ENCODE results near the gene EP400. TPM values are rescaled to one million over a fixed set of nuclear protein-coding genes. Genes with fewer than 3 reads are reported as not detected.

The EP400 gene
- total and polyA plus RNA-seq, 4 experiments from 2014 or later = 0.94 to 86.6 (median 43.8) TPM

DNA sequence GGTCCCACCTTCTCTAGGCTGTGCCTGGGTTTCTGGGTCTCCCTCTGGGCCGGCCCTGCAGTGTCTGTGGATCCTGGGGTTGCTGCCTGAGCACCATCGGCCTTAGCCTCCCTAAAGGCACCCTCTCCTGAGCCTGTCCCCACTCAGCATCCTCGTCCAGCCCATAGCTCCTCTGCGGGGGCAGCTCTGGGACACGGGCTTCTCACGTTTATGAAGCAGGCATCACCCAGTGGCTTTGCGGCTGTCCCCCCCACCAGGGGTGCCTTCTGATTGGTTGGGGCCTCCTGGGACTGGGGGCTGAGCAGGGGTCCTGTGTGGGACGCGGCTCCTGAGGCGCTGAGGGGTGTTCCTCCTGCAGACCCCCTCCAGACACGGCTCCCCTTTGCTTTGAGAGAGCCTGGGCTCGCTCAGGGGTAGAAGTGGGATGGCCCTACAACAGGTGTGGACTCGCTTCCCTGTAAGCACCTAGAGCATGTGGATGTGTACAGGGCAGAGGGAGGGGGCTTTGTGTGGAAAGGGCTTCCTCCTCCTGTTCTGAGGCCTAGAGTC lies 44.6 kb upstream of the EP400 start:
- H3K9me3 Mint-ChIP-seq = no peaks in the 10 kb centered on the region
- ChIA-PET POLR2A (ENCODE audit: partially characterized antibody) (interaction anchor here (0.6 kb wide), 1 partner anchor 69 kb away, joined by 3 read pairs; no protein-coding TSS in a partner anchor), CTCF (ENCODE audit: partially characterized antibody) (no interaction called here)
- Histone ChIP-seq H3K4me1 (ENCODE audit: insufficient read depth, low read length) (peaks cover 14% of the 10 kb centered on the region), H3K27me3 (ENCODE audit: insufficient read depth, low read length) (no peaks in the 10 kb centered on the region), H3K27ac (ENCODE audit: low read depth, low read length) (no peak overlapping the region), H3K9me3 (ENCODE audit: control insufficient read depth in 1 of 2, low read length in 2 of 2) (no peaks in the 10 kb centered on the region), H3K4me3 (ENCODE audit: low read length in 2 of 2) (no peak overlapping the region), H3K36me3 (ENCODE audit: insufficient read depth, low read length) (peaks cover 2% of the 10 kb centered on the region)
- no peaks in the 10 kb centered on the region for H3K27me3 Mint-ChIP-seq
- intact Hi-C loops (cut with micrococcal nuclease) = no loop called here
- DNase-seq = no peak
- H3K27ac Mint-ChIP-seq = peak overlapping the region in 2 of 7 donors; percentile 24 to 70
- peaks cover 0 to 4% of the 10 kb centered on the region in 2 donors for H3K36me3 Mint-ChIP-seq
- peaks cover 4 to 23% (median 10%) of the 10 kb centered on the region in 4 donors for H3K4me1 Mint-ChIP-seq
- H3K4me3 Mint-ChIP-seq = peak overlapping the region in 2 of 8 donors; percentile 12 to 63

DNA sequence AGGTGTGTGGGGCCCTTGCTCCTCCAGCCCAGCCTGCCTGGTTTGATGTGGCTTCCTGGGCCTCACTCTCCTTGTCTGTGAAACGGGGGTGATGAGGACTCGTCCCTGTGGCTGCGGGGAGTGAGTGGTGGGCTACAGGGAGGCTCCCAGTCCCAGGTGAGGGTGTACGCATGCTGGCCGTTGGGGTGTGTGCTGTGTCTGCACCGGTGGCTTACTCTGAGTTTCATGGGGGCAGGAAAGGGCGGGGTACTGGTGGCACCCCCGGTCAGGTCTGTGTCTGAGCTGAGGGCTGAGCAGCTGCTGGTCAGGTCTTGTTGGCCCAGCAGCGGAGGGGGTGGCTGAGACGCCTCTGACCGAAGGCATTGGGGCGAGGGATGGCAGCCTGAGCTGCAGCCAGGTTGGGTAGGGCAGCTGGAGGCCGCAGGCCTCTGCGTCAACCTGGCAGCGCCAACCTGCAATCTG lies 44.1 kb upstream of the EP400 start:
- no peak for DNase-seq
- Histone ChIP-seq H3K27me3 (ENCODE audit: insufficient read depth, low read length) (no peaks in the 10 kb centered on the region), H3K27ac (ENCODE audit: low read depth, low read length) (no peak overlapping the region), H3K36me3 (ENCODE audit: insufficient read depth, low read length) (peaks cover 7% of the 10 kb centered on the region), H3K4me3 (ENCODE audit: low read length in 2 of 2) (no peak overlapping the region), H3K9me3 (ENCODE audit: control insufficient read depth in 1 of 2, low read length in 2 of 2) (no peaks in the 10 kb centered on the region), H3K4me1 (ENCODE audit: insufficient read depth, low read length) (peaks cover 14% of the 10 kb centered on the region)
- POLR2A ChIA-PET (ENCODE audit: partially characterized antibody) = no interaction called here
- intact Hi-C loops (cut with micrococcal nuclease) = no loop called here
- Mint-ChIP-seq H3K36me3 (peaks cover 0 to 4% of the 10 kb centered on the region in 2 donors), H3K4me1 (peaks cover 4 to 21% (median 8%) of the 10 kb centered on the region in 4 donors), H3K27ac (peak overlapping the region in 3 of 7 donors; percentile 24 to 70 (median 48)), H3K9me3 (no peaks in the 10 kb centered on the region), H3K4me3 (peak overlapping the region in 3 of 8 donors; percentile 12 to 63 (median 15)), H3K27me3 (no peaks in the 10 kb centered on the region)
- CTCF ChIA-PET (ENCODE audit: partially characterized antibody) = no interaction called here

DNA sequence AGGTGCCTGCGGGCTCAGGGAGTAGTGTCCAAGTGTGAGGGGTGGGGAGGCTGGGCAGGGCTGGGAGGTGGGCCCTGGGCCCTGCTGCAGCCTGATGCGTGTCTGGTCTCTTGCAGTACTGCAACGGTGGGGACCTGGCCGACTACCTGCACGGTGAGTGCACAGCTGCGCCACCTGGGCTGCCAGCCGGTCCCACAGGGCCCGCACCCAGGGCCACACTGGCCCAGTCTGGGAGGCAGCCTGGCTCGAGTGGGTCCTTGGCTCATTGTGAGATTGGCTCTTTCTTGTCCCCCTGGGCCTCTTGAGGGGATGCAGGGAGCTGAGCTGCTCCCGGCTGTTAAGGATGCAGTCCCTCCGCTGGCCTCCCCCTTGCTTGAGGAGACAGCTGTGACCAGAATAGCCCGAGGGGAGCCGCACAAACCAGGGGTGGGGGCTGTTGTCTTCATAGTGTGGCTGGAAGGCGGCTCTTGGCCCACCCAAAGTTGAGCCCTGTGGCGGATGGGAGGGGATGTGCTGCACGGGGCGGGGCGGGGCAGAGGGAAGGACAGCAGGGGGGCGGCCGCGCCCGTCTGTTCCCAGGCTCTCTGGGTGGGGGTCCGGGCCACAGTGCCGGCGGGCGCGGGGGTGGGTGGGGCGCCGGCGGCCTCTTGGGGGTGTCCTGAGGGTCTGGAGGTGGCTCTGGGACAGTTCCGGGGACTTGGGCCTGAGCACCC lies 42.2 kb upstream of the EP400 start:
- CTCF ChIA-PET (ENCODE audit: partially characterized antibody) = no interaction called here
- Histone ChIP-seq H3K9me3 (ENCODE audit: control insufficient read depth in 1 of 2, low read length in 2 of 2) (no peaks in the 10 kb centered on the region), H3K4me1 (ENCODE audit: insufficient read depth, low read length) (peaks cover 14% of the 10 kb centered on the region), H3K36me3 (ENCODE audit: insufficient read depth, low read length) (peaks cover 21% of the 10 kb centered on the region), H3K27me3 (ENCODE audit: insufficient read depth, low read length) (no peaks in the 10 kb centered on the region), H3K27ac (ENCODE audit: low read depth, low read length) (no peak overlapping the region), H3K4me3 (ENCODE audit: low read length in 2 of 2) (no peak overlapping the region)
- H3K27me3 Mint-ChIP-seq = no peaks in the 10 kb centered on the region
- intact Hi-C loops (cut with micrococcal nuclease) = no loop called here
- no peak for DNase-seq
- peak overlapping the region in 1 of 7 donors; percentile 29 for H3K27ac Mint-ChIP-seq
- H3K4me3 Mint-ChIP-seq = no peak overlapping the region
- peaks cover 0 to 10% of the 10 kb centered on the region in 2 donors for H3K36me3 Mint-ChIP-seq
- POLR2A ChIA-PET (ENCODE audit: partially characterized antibody) = interaction anchor here (0.8 kb wide), 1 partner anchor 11 kb away, joined by 3 read pairs; no protein-coding TSS in a partner anchor
- H3K4me1 Mint-ChIP-seq = peaks cover 0 to 21% (median 7%) of the 10 kb centered on the region in 4 donors
- H3K9me3 Mint-ChIP-seq = no peaks in the 10 kb centered on the region

DNA sequence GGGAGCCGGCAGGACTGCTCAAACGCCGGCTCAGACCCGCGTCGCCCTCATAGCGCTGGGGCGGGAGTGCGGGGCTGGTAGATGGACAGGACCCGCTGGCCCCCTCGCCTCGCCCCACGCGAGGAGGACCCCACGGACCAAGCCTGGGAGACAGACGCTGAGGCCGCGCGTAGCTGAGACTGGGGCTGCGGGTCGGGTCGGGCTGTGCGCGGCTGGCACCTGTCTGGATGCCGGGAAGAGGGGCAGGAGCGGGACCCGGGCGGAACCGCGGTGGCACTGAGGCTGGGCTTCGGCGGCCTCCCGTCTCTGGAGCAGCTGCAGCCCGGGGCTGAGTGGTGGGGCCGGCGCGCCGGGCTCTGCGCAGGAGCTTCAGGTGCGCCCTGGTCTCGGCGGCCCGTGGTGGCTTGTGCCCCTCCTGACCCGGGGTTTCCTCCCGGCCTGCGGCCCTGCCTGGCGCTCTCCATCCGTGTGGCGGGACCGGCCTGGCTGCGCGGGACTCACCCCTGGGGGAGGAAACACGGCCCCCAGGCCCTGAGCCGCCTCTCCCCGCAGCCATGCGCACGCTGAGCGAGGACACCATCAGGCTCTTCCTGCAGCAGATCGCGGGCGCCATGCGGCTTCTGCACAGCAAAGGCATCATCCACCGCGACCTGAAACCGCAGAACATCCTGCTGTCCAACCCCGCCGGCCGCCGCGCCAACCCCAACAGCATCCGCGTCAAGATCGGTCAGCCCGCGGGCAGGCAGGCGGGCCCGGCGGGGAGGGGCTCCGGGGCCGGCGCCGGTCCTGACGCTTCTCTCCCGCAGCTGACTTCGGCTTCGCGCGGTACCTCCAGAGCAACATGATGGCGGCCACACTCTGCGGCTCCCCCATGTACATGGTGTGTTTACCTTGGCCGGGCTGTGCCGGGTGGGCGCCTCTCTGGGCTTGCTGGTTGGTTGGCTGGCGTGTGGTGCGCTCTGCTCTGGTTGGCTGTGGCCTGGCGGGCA lies 41.4 kb upstream of the EP400 start:
- Histone ChIP-seq H3K36me3 (ENCODE audit: insufficient read depth, low read length) (peaks cover 25% of the 10 kb centered on the region), H3K27ac (ENCODE audit: low read depth, low read length) (no peak overlapping the region), H3K4me1 (ENCODE audit: insufficient read depth, low read length) (peaks cover 14% of the 10 kb centered on the region), H3K27me3 (ENCODE audit: insufficient read depth, low read length) (no peaks in the 10 kb centered on the region), H3K4me3 (ENCODE audit: low read length in 2 of 2) (no peak overlapping the region), H3K9me3 (ENCODE audit: control insufficient read depth in 1 of 2, low read length in 2 of 2) (no peaks in the 10 kb centered on the region)
- DNase-seq = no peak
- H3K27me3 Mint-ChIP-seq = no peaks in the 10 kb centered on the region
- H3K36me3 Mint-ChIP-seq = peaks cover 0 to 10% of the 10 kb centered on the region in 2 donors
- intact Hi-C loops (cut with micrococcal nuclease) = no loop called here
- H3K9me3 Mint-ChIP-seq = no peaks in the 10 kb centered on the region
- ChIA-PET POLR2A (ENCODE audit: partially characterized antibody) (no interaction called here), CTCF (ENCODE audit: partially characterized antibody) (no interaction called here)
- H3K4me1 Mint-ChIP-seq = peaks cover 0 to 21% (median 7%) of the 10 kb centered on the region in 4 donors
- no peak overlapping the region for H3K27ac Mint-ChIP-seq
- no peak overlapping the region for H3K4me3 Mint-ChIP-seq

DNA sequence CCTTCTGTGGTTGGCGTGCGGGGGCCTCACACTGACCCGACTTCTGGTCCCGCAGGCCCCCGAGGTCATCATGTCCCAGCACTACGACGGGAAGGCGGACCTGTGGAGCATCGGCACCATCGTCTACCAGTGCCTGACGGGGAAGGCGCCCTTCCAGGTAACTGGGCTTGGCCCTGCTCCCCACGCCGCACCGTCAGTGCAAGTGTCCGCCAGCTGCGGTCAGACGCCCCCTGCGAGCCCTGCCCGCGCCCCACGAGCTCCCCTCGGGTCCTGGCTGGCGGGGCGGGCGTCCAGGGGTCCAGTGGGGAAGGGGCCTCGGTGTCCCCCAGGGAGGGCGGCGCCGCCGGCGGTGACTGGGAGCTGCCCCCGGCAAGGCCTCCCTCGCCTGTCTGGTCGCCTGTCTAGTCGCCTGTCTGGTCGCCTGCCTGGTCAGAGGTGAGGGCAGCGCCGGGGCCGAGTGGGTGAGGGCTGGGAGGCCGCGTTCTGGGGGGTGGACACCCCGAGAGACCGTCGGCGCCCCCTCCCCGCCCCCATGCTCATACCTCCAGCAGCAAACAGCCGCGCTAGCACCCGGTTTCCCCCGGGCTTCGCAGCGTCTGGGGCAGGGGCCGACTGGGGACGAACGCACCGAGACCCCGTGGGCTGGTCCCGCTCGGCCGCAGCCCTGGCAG lies 40.5 kb upstream of the EP400 start:
- peaks cover 14% of the 10 kb centered on the region for H3K4me1 ChIP-seq (ENCODE audit: insufficient read depth, low read length)
- Mint-ChIP-seq H3K27me3 (no peaks in the 10 kb centered on the region), H3K27ac (no peak overlapping the region), H3K4me1 (peaks cover 0 to 14% (median 4%) of the 10 kb centered on the region in 4 donors), H3K4me3 (no peak overlapping the region), H3K9me3 (no peaks in the 10 kb centered on the region), H3K36me3 (peaks cover 0 to 11% of the 10 kb centered on the region in 2 donors)
- POLR2A ChIA-PET (ENCODE audit: partially characterized antibody) = no interaction called here
- intact Hi-C loops (cut with micrococcal nuclease) = no loop called here
- no peaks in the 10 kb centered on the region for H3K9me3 ChIP-seq (ENCODE audit: control insufficient read depth in 1 of 2, low read length in 2 of 2)
- no peaks in the 10 kb centered on the region for H3K27me3 ChIP-seq (ENCODE audit: insufficient read depth, low read length)
- CTCF ChIA-PET (ENCODE audit: partially characterized antibody) = interaction anchor here (1.0 kb wide), 1 partner anchor 21 kb away, joined by 3 read pairs; no protein-coding TSS in a partner anchor
- no peak for DNase-seq
- H3K27ac ChIP-seq (ENCODE audit: low read depth, low read length) = no peak overlapping the region
- no peak overlapping the region for H3K4me3 ChIP-seq (ENCODE audit: low read length in 2 of 2)
- H3K36me3 ChIP-seq (ENCODE audit: insufficient read depth, low read length) = peaks cover 26% of the 10 kb centered on the region

DNA sequence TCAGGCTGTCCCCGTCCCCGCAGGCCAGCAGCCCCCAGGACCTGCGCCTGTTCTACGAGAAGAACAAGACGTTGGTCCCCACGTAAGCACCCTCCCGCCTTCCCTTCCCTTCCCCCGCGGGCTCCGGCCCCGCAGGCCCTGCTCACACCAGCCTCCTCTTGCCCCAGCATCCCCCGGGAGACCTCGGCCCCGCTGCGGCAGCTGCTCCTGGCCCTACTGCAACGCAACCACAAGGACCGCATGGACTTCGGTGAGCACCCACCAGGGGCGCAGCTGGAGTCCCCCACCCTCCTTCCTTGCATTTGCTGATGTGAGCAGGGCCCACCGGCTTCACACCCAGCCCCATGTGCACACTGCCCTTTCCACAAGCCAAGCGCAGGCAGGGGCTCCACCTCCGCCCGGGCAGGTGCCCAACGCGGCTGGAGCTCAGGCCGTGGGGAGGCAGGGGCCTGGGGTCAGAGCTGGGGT lies 40.0 kb upstream of the EP400 start:
- H3K9me3 Mint-ChIP-seq = no peaks in the 10 kb centered on the region
- H3K4me3 Mint-ChIP-seq = no peak overlapping the region
- H3K27ac Mint-ChIP-seq = no peak overlapping the region
- peaks cover 9% of the 10 kb centered on the region for H3K4me1 ChIP-seq (ENCODE audit: insufficient read depth, low read length)
- intact Hi-C loops (cut with micrococcal nuclease) = no loop called here
- no peaks in the 10 kb centered on the region for H3K27me3 ChIP-seq (ENCODE audit: insufficient read depth, low read length)
- peaks cover 0 to 14% of the 10 kb centered on the region in 2 donors for H3K36me3 Mint-ChIP-seq
- no peaks in the 10 kb centered on the region for H3K27me3 Mint-ChIP-seq
- peaks cover 31% of the 10 kb centered on the region for H3K36me3 ChIP-seq (ENCODE audit: insufficient read depth, low read length)
- no peak for DNase-seq
- no peak overlapping the region for H3K27ac ChIP-seq (ENCODE audit: low read depth, low read length)
- POLR2A ChIA-PET (ENCODE audit: partially characterized antibody) = no interaction called here
- H3K4me3 ChIP-seq (ENCODE audit: low read length in 2 of 2) = no peak overlapping the region
- H3K4me1 Mint-ChIP-seq = peaks cover 0 to 10% (median 4%) of the 10 kb centered on the region in 4 donors
- H3K9me3 ChIP-seq (ENCODE audit: control insufficient read depth in 1 of 2, low read length in 2 of 2) = no peaks in the 10 kb centered on the region
- CTCF ChIA-PET (ENCODE audit: partially characterized antibody) = interaction anchor here (1.0 kb wide), 1 partner anchor 21 kb away, joined by 3 read pairs; no protein-coding TSS in a partner anchor

All from CD4-positive, alpha-beta memory T cell (primary cell).